G401 (cell line): Measurements from ENCODE around the gene NHERF1. TPM values are rescaled to one million over a fixed set of nuclear protein-coding genes. Genes with fewer than 3 reads are reported as not detected.

Experiments
- DNase-seq: peaks from one replicate; pipeline ENCODE4 v3.0.0-alpha.2; 2015; ENCODE audit warnings: low spot score
- in situ Hi-C: cut with HindIII; loops from 2 replicates; pipeline ENCODE4 v1.10.0; 2016; ENCODE audit warnings: low sequenced_read_pairs, mixed read lengths
- total RNA-seq: library from RNA; depleted of rRNA; stranded (reverse); fragments of >200 nt; shearing (Covaris generic); gene quantifications from 2 replicates; pipeline ENCODE4 v1.2.3, GENCODE V29; 2014

The NHERF1 gene
- total RNA-seq, 1 experiment from 2014 or later: 90.0 TPM

- peak; percentile 92 for DNase-seq
- in situ Hi-C loops: no loop called here
These were observed 27.9 kb downstream of the NHERF1 start, which contains the start of gene NAT9 for GRCh38 chr17:74776044-74776962. TSS of gene NAT9 (minus strand) at chr17:74776345. CDS start at chr17:74775698, 647 bp downstream.

- DNase-seq: no peak
- in situ Hi-C loops: no loop called here
These were observed 28.6 kb downstream of the NHERF1 start for GRCh38 chr17:74776990-74777389.

GRCh38 chr17:74777901-74778515 is 29.6 kb downstream of the NHERF1 start:
- no peak for DNase-seq
- in situ Hi-C loops: no loop called here

- no peak for DNase-seq
- in situ Hi-C loops: no loop called here
These were observed 30.5 kb downstream of the NHERF1 start for GRCh38 chr17:74778960-74779359.

GRCh38 chr17:74779501-74779900 is 31.1 kb downstream of the NHERF1 start:
- DNase-seq: no peak
- in situ Hi-C loops: no loop called here

- no peak for DNase-seq
- in situ Hi-C loops: no loop called here
These were observed 31.5 kb downstream of the NHERF1 start for GRCh38 chr17:74779948-74780400.

- in situ Hi-C loops: no loop called here
- DNase-seq: peak; percentile 64
These were observed 32.2 kb downstream of the NHERF1 start for GRCh38 chr17:74780443-74781238.

GRCh38 chr17:74782571-74782970 is 34.1 kb downstream of the NHERF1 start:
- in situ Hi-C loops: no loop called here
- no peak for DNase-seq

GRCh38 chr17:74784125-74784810 is 35.8 kb downstream of the NHERF1 start:
- no peak for DNase-seq
- in situ Hi-C loops: no loop called here

GRCh38 chr17:74785096-74785980 is 36.9 kb downstream of the NHERF1 start:
- no peak for DNase-seq
- in situ Hi-C loops: no loop called here

- in situ Hi-C loops: no loop called here
- no peak for DNase-seq
These were observed 37.5 kb downstream of the NHERF1 start for GRCh38 chr17:74785981-74786360.

GRCh38 chr17:74786431-74787055 is 38.1 kb downstream of the NHERF1 start:
- no peak for DNase-seq
- in situ Hi-C loops: no loop called here

- in situ Hi-C loops: no loop called here
- DNase-seq: no peak
These were observed 42.0 kb downstream of the NHERF1 start for GRCh38 chr17:74790161-74791058.

- no peak for DNase-seq
- in situ Hi-C loops: no loop called here
These were observed 44.2 kb downstream of the NHERF1 start for GRCh38 chr17:74792586-74793105.

- no peak for DNase-seq
- in situ Hi-C loops: no loop called here
These were observed 47.0 kb downstream of the NHERF1 start for GRCh38 chr17:74795327-74796020.

GRCh38 chr17:74796211-74796610 is 47.8 kb downstream of the NHERF1 start:
- in situ Hi-C loops: no loop called here
- peak; percentile 91 for DNase-seq
